ENCODE data around the gene NMUR2. TPM values are rescaled to one million over a fixed set of nuclear protein-coding genes. Genes with fewer than 3 reads are reported as not detected.

Gene NMUR2
- total RNA-seq, 1 donor from 2014 or later = not detected

- Histone ChIP-seq H3K4me3 (no peak overlapping the region), H3K4me1 (peaks cover 26% of the 10 kb centered on the region), H3K27ac (replicated peaks) (peak overlapping the region; percentile 47), H3K36me3 (no peaks in the 10 kb centered on the region), H3K27me3 (ENCODE audit: low read depth) (no peaks in the 10 kb centered on the region), H3K9me3 (replicated peaks) (no peaks in the 10 kb centered on the region)
- DNase-seq = no peak
- intact Hi-C loops (cut with micrococcal nuclease) = no loop called here
- TF ChIP-seq, protein P1, sequence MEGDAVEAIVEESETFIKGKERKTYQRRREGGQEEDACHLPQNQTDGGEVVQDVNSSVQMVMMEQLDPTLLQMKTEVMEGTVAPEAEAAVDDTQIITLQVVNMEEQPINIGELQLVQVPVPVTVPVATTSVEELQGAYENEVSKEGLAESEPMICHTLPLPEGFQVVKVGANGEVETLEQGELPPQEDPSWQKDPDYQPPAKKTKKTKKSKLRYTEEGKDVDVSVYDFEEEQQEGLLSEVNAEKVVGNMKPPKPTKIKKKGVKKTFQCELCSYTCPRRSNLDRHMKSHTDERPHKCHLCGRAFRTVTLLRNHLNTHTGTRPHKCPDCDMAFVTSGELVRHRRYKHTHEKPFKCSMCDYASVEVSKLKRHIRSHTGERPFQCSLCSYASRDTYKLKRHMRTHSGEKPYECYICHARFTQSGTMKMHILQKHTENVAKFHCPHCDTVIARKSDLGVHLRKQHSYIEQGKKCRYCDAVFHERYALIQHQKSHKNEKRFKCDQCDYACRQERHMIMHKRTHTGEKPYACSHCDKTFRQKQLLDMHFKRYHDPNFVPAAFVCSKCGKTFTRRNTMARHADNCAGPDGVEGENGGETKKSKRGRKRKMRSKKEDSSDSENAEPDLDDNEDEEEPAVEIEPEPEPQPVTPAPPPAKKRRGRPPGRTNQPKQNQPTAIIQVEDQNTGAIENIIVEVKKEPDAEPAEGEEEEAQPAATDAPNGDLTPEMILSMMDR (IDR thresholded peaks at IDR 0.05; ENCODE audit: borderline replicate concordance) = no peak
These were observed 24.5 kb downstream of the NMUR2 start for GRCh38 chr5:152380415-152381123.

GRCh38 chr5:152379331-152379730, 25.7 kb downstream of the NMUR2 start:
- TF ChIP-seq, protein P1 (IDR thresholded peaks at IDR 0.05; ENCODE audit: borderline replicate concordance) = peak; percentile 26
- Histone ChIP-seq H3K27ac (replicated peaks) (peak overlapping the region; percentile 47), H3K27me3 (ENCODE audit: low read depth) (no peaks in the 10 kb centered on the region), H3K4me1 (peaks cover 22% of the 10 kb centered on the region), H3K4me3 (no peak overlapping the region), H3K9me3 (replicated peaks) (no peaks in the 10 kb centered on the region), H3K36me3 (no peaks in the 10 kb centered on the region)
- DNase-seq = no peak
- intact Hi-C loops (cut with micrococcal nuclease) = no loop called here

GRCh38 chr5:152378730-152379129, 26.3 kb downstream of the NMUR2 start:
- DNase-seq = no peak
- intact Hi-C loops (cut with micrococcal nuclease) = no loop called here

GRCh38 chr5:152376886-152377285, 28.2 kb downstream of the NMUR2 start:
- TF ChIP-seq, protein P1 (IDR thresholded peaks at IDR 0.05; ENCODE audit: borderline replicate concordance) = no peak
- no peaks in the 10 kb centered on the region for H3K36me3 ChIP-seq
- no peak overlapping the region for H3K4me3 ChIP-seq
- H3K4me1 ChIP-seq = peaks cover 22% of the 10 kb centered on the region
- no peak for DNase-seq
- no peak overlapping the region for H3K27ac ChIP-seq (replicated peaks)
- H3K9me3 ChIP-seq (replicated peaks) = no peaks in the 10 kb centered on the region
- no peaks in the 10 kb centered on the region for H3K27me3 ChIP-seq (ENCODE audit: low read depth)
- intact Hi-C loops (cut with micrococcal nuclease) = no loop called here

More at GRCh38 chr5:152378730-152379129, 26.3 kb downstream of the NMUR2 start:
- no peaks in the 10 kb centered on the region for H3K9me3 ChIP-seq (replicated peaks)
- H3K4me3 ChIP-seq = no peak overlapping the region
- TF ChIP-seq, protein P1 (IDR thresholded peaks at IDR 0.05; ENCODE audit: borderline replicate concordance) = no peak
- H3K27me3 ChIP-seq (ENCODE audit: low read depth) = no peaks in the 10 kb centered on the region
- H3K4me1 ChIP-seq = peaks cover 22% of the 10 kb centered on the region
- peak overlapping the region; percentile 47 for H3K27ac ChIP-seq (replicated peaks)
- H3K36me3 ChIP-seq = no peaks in the 10 kb centered on the region

DNA sequence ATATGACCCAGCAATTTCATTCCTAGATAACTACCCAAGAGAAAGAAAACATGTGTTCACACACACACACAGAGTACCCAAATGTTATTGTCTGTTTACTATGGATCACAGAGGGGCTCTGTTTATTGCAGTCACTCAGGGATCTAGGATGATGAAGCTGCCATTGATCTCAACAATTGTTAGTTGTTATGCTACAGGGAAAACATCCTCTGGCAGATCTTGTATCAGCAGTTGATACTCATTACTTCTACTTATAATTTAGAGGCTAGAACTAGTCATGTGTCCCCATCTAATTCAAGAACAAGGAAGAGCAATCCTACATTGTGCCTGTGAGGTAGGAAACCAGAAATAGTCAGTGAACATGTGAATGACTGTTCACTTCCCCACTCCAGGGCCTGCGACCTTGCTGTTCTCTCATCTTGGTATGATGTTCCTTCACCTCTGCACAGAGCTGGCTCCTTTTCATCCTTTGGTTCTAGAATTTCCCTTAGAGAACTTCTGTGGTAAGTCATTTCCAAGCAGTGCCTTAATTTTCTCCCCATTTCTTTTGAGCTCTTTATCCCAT, 30.3 kb downstream of the NMUR2 start:
- no peaks in the 10 kb centered on the region for H3K9me3 ChIP-seq (replicated peaks)
- no peak for DNase-seq
- no peak overlapping the region for H3K27ac ChIP-seq (replicated peaks)
- H3K27me3 ChIP-seq (ENCODE audit: low read depth) = no peaks in the 10 kb centered on the region
- intact Hi-C loops (cut with micrococcal nuclease) = no loop called here
- peaks cover 15% of the 10 kb centered on the region for H3K4me1 ChIP-seq
- H3K36me3 ChIP-seq = no peaks in the 10 kb centered on the region
- H3K4me3 ChIP-seq = no peak overlapping the region
- TF ChIP-seq, protein P1 (IDR thresholded peaks at IDR 0.05; ENCODE audit: borderline replicate concordance) = no peak

Data from left ventricle myocardium inferior (tissue), 1 donor.